Subcutaneous adipose tissue (tissue), 4 donors: ENCODE measurements around the gene DHRS7C. TPM values are rescaled to one million over a fixed set of nuclear protein-coding genes. Genes with fewer than 3 reads are reported as not detected.

Experiments used
- CTCF ChIP-seq: fragments of 450-650 bp; IDR thresholded peaks from one replicate; pipeline ENCODE4 v1.5.1; 2016; ENCODE audit warnings: low read depth, mild to moderate bottlenecking, control low read depth, antibody characterized with exemption, moderate library complexity
- total RNA-seq, 4 donors: library from RNA; depleted of rRNA; stranded (reverse); fragments of >200 nt; gene quantifications; one replicate each; pipeline ENCODE4 v1.1.0, GENCODE V29; 2016

DHRS7C gene
- total RNA-seq, 4 donors from 2014 or later = not detected

DNA sequence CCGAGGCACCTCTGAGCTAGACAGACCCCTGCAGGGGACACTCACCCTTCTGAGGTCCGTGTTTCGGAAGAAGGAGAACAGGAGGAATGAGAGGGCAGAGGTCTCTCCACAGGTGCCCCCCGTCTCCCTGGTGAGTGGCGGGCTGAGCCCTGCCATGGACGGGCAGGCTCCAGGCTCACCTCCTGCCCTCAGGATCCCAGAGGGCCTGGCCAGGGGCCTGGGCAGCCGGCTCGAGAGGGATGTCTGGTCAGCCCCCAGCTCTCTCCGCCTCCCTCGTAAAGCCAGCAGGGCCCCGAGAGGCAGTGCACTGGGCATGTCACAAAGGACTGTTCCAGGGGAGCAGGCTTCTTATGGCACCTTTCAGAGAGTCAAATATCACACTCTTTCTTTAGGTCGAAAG lies 62.8 kb downstream of the DHRS7C start:
- TF ChIP-seq CTCF = no peak

DNA sequence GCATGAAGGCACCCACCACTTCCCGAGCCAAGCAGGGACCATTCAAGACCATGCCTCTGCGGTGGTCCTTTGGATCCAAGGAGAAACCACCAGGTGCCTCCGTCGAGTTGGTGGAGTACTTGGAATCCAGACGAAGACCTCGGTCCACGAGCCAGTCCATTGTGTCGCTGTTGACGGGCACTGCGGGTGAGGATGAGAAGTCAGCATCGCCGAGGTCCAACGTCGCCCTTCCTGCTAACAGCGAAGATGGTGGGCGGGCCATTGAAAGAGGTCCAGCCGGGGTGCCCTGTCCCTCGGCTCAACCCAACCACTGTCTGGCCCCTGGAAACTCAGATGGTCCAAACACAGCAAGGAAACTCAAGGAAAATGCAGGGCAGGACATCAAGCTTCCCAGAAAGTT lies 63.4 kb downstream of the DHRS7C start:
- TF ChIP-seq CTCF = no peak

- no peak for TF ChIP-seq CTCF
Observed at GRCh38 chr17:9726291-9726690, 65.1 kb downstream of the DHRS7C start.

DNA sequence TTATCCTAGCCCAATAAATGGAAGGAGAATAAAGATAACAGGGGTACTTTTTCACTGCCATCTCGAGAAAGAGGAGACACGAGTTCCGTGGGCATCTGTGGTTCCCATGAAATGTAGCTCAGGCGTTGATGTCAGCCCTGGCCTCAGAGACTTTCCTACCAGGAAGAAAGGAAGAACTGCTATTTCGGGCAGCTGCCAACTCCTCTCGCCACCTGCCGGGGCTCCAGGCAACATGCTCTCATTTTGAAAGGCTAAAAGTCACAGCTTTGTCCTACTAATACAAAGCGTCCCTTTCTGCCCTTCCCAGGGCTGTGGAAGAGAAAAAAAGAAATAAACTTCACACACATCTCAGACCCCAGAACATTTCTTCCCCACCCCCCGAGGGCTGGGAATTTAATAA lies 65.8 kb downstream of the DHRS7C start:
- no peak for TF ChIP-seq CTCF

Other genes starting within 250 kb of the DHRS7C start
- 100 to 1,000 TPM in 1 of 4 donors, 10 to 100 TPM in 3; 69.7 to 129 (median 89.6) TPM for gene STX8, start 215.8 kb downstream of the DHRS7C start, total RNA-seq
- gene CFAP52, start 214.9 kb downstream of the DHRS7C start, total RNA-seq = not detected
- under 1 TPM in 2 of 4 donors, not detected in 2; 0.22 to 0.51 TPM for gene USP43, start 146.1 kb downstream of the DHRS7C start, total RNA-seq
- gene GSG1L2, start 30.5 kb upstream of the DHRS7C start, total RNA-seq = not detected
- 1 to 10 TPM; 3.9 to 7.5 (median 5.9) TPM for gene GLP2R, start 34.3 kb upstream of the DHRS7C start, total RNA-seq
- under 1 TPM in 2 of 4 donors, not detected in 2; 0.17 to 0.22 TPM for gene RCVRN, start 113.7 kb upstream of the DHRS7C start, total RNA-seq